ENCODE measurements around the gene ASAP2.
"Not testable (repeated sequence)": the region's sequence is repeated elsewhere in the genome, so short reads cannot be mapped to it uniquely, and the experiment has no call there.

ASAP2 gene

DNA sequence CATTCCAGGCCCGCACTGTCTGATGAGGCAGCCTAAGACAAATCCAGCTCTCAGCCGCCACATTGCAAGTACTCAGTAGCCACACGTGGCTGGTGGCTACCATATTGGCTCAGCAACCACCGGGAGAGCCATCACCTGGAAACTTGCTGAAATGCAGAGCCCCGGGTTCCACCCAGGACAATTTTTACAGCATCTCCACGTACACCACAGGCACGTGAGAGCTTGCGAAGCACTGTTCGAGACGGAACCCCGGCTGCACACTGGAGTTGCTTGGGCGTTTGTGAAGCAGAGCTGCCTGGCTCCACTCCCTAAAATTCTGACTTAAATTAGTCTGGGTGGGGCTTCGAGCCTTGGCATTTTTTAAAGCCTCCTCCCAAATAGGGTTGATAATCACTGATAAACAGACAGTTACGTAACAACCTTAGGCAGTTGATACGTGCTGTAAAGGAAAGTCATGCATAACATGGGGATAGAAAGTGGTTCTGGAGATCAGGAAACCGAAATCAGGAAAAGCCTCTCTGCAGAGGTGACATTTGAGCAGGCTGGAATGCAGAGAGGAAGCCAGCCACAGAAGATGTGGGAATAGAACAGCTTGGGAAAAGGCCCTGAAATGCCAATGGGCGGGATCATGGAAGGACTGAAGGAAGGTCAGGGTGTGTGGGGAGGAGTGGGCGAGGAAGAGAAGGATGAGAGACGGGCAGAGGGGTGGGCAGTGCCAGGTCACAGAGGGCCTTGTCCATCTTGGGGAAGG lies 6.2 kb downstream of the ASAP2 start:
- no peak for DNase-seq

DNA sequence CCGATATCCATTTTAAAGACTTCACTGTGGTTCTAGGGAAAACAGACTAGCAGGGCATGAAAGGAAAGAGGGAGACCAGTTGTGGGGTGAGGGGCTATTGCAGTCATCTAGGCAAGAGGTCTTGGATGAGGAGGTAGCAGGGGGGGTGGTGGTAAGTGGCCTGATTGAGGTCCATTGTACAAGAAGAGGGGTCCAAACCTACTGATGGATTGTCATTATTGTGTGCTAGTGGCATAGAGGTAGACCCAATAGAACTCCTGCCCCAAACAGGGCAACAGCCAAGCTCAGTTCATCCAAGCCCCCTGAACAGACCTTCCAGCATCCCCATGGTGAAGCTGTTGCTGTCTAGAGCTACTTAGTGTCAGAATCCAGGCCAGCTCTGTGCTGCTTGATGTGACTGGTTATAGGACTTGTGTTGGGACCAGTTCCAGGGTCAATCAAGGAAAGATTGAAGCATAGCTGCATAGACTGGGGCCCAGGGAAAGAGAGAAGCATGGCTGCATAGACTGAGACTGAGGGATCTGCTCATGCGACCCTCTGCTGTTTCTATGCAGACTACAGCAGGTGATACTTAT lies 7.0 kb downstream of the ASAP2 start:
- DNase-seq = no peak

DNA sequence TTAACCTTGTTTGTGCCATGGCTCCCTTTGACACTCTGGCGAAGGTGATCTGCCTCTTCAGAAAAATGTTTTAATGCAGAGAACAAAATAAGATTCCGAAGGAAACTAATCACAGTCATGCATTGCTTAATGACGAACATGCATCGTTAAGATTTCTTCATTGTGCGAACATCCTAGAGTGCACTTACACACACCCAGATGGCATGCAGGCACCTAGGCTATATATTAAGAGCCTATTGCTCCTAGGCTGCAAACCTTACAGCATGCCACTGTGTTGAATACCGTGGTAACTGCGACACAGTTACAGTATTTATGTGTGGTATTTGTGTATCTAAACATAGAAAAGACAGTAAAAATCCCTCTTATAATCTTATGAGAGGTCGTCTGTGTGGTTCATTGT lies 8.3 kb downstream of the ASAP2 start:
- DNase-seq = no peak

DNA sequence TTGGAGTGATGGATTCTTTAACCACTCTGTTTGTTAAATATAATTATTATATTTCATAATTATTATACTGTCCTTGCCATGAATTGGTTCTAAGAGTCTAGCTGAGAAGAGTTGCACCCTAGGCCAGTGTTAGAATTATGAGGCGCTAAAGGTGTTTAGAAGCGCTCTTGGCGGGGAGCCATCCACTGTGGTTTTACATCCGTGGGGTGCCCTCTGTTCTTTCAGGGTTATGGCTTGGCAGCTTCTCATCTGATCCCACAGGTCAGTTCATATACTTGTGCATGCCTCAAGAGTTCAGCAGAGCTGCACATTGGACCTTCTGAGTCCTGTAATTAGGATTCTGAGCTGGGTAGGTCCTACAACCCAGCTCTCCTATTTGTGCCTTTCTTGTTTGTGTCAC lies 9.1 kb downstream of the ASAP2 start:
- DNase-seq = no peak

DNA sequence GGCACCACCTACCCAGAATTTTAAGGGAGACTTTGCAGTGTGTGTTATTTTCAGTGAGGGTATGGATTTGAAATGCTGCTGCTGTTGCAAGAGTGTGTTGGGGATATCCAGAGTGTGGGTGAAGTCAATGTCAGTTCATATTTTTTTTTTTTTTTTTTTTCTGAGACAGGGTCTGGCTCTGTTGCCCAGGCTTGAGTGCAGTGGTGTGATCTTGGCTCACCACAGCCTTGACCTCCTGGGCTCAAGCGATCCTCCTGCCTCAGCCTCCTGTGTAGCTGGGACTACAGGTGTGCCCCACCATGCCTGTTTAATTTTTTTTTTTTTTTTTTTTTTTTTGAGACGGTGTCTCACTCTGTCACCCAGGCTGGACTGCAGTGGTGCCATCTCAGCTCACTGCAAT lies 9.5 kb downstream of the ASAP2 start:
- not testable (repeated sequence) for DNase-seq

DNA sequence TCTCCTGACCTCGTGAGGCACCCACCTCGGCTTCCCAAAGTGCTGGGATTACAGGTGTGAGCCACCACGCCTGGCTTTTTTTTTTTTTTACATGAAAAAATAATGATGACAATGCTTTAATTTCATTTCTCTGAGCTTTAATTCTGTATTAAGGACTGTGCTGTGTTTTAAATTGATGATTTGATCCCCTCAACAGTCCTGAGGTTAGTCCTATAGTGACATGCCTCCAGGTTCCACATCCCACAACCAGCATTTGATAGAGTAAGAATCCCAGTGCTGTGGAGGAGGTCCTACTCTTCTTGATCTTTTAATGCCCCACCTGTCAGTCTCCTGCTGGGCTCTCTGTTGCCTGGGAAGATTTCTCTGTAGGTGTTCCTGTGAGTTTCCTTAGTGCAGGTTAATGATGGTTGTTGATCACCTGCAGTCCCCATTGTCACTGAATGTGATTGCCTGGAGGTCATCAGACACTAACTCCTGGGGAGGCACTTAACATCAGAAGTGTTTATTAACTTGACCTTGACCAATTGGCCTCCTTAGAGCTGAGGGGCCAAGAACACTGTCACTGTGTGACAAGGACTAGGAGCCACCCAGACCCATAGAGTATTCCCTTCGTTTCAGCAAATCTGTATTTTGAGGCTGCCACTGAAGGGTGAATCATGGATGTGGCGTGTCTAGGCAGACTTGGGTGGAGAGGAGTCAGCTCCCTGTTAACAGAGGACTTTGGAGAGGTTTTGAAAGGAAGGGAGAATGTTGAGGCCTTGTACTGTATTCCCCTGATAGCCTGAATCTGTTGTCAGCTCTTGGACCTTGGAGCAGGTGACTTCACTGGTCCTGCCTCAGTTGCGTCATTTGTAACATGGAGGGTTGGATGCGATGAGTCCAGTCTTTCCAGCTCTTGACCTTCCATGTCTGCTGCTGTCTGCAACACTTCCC lies 11.5 kb downstream of the ASAP2 start:
- DNase-seq = no peak

DNA sequence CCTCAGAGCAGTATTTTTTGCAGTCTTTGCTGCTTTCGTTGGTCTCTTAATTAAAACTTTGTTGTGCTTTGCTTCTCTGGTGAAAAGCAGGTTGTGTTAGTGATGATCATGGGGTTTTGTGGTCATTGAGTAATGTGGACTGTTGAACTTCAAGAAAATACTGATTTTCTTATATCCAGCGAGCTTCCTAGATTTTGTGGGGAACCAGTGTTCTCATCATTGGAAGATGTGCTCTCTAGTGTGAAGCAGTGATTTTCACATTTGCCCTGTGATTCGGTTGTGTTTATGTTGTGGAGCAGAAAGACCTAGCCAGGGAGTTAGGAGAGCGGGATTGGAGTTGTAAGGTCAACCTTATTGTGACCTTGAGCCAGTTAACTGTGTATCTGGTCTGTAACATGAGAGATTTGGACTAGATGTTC lies 12.4 kb downstream of the ASAP2 start:
- DNase-seq = no peak

DNA sequence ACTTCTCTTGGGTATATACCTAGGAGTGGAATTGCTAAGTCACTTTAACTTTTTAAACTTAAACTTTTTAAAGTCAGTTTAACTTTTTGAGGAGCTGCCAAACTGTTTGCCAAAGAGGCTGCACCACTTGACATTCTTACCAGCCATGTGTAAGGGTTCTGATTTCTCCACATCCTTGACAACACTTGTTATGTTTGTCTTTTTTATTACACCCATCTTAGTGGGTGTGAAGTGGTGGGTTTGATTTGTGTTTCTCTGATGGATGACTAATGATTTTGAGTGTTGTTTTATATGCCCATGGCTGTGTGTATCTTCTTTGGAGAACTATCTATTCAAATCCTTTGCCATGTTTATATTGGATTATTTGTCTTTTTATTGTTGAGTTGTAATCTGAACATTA lies 13.6 kb downstream of the ASAP2 start:
- no peak for DNase-seq

DNA sequence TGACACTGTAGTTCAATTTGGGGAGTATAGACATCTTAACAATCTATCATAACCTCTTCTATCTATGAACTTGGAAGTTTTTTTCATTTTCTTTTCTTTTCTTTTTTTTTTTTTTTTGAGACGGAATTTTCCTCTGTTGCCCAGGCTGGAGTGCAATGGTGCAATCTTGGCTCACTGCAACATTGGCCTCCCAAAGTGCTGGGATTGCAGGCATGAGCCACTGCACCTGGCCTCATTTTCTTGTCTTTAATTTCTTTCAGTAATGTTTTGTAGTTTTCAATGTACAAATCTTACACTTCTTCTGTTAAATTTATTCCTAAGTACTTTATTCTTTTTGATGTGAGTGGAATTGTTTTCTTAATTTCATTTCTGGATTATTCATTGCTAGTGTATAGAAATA lies 14.6 kb downstream of the ASAP2 start:
- no peak for DNase-seq

DNA sequence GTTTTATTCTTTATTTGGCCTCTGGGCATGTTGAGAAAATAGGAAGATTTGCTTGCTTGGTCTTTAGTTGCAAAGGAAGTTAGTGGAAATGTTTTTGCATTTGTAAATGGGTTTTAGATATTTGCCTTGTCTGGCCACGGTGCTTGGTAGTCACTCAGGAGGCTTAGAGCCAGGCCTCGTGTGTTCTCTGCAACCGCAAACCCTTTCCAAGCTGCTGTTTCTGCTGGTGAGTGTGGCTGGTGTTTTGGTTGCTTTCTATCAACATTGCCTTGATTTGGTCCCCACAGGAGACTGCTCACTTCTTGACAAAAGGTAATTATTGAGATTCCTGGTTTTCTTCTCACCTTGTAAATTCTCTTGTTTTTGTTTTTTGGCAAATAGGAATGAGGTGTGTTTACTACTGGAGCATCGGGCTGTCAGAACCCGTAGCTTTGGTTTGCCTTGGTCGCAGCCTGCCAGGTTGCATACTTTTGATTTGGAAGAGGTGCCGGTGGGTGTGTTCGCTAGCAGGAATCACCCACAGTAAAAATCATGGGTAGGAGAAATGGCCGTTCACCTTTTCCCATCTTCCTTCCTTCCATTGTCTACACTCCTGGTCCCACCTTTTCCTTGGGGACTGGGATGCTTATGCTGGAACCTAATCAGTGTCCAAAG lies 15.8 kb downstream of the ASAP2 start:
- no peak for DNase-seq

DNA sequence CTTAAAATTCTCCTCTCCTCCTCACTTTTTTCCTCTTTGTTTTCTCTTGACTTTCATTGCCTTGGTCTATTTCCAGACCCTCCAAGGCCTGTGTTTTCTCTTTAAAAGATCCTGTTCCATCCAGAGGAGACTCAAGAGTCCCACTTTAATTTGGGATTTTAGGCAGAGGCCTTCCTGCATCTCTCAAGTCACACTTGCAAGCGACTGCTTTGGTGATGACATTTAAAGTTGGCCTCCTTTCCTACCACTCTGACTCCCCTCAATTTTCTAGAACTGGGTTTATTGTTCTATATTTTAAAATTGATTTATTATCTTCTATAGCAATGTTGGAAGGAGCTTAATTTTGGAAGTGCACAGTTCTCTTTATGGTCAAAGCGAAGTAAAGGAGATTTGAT lies 16.3 kb downstream of the ASAP2 start:
- no peak for DNase-seq

DNA sequence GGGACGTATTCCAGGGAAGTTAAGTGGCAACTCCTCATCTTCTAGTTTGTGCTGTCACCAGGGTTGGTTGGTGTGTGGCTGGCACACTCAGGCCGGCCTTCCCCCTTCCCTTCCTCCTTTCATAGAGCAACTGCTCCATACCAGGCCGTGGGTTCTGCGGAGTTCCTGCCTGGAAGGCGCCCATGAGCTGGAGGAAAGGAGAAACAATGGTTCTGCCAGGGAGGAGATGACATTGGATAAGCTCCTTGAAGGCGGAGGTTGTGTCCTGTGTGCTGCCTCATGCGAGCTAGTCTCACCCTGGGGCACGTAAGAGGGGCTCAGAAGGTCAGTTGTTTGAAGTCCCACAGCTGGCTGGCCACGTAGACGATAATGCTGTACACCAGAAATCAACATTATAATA lies 19.2 kb downstream of the ASAP2 start:
- DNase-seq = no peak

DNA sequence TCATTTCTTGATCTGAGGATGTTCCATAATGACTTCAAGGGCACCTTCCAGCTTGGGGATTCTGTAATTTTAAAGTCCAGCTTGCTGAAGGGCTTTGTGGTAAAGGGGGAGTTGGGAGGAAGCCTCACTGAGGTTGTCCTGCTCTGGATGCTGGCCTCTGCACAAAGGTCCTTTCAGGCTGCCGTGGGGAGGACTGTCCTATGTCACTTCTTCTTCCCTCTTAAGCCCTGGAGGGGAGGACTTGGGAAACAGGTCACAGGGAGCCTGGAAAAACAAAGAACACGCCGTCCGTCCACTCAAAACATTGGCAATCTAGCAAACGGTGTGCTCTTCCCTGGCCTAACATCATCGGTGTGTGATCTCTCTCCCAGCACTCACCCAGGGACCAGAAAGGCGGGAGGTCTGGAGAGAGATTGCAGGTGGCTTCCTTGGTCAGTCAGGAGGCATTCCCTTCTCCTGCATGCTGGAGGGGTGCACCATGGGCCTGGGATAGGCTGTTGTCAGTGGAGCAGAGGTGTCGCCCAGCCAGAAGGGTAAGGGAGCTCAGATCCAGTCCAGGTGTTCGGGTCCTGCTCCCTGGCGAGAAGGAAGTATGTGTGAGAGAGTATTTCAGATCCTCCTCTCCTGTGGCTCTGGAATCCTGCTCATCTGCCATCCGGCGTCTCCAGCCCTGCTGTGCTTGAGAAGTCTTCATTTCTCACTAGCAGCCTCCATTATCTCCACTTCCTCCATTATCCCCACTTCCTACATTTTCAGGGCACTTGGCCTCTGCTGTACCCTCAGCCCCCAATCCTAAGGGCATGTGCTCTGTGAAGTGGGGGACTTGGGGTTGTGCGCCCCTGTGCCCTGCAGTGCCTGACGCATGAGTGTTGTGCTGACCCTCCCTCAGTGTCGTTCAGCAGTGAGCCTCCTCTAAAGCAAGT lies 20.1 kb downstream of the ASAP2 start:
- no peak for DNase-seq

DNA sequence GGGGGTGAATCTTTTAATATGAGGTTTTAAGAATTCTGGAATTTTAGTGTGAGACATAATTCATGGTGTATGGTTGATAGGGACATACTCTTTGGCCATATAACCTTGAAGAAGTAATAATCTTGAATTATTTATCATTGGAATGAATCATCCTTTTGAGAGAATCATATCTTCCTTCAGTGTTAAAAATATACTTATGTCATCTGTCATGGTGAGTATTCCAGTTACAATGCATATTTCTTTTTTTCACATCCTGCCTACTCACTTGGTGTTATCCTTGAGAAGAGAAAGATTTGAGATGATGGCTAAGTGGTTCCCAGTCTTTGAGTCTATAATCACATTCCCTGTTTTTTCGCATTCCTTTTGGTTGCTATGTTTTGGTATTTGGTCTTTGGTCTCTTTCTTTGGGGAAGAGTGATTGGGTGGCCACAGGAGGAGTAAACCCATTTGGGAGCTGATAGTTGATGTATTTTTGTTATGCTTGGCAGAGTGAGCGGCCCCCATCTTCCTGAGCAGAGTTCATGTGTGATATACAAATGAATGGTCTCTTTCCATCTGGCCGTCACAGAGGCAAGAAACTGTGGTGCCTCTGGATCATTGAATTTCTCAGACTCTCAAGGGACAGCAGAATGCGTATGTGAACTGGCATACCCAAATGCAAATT lies 21.6 kb downstream of the ASAP2 start:
- DNase-seq = no peak

DNA sequence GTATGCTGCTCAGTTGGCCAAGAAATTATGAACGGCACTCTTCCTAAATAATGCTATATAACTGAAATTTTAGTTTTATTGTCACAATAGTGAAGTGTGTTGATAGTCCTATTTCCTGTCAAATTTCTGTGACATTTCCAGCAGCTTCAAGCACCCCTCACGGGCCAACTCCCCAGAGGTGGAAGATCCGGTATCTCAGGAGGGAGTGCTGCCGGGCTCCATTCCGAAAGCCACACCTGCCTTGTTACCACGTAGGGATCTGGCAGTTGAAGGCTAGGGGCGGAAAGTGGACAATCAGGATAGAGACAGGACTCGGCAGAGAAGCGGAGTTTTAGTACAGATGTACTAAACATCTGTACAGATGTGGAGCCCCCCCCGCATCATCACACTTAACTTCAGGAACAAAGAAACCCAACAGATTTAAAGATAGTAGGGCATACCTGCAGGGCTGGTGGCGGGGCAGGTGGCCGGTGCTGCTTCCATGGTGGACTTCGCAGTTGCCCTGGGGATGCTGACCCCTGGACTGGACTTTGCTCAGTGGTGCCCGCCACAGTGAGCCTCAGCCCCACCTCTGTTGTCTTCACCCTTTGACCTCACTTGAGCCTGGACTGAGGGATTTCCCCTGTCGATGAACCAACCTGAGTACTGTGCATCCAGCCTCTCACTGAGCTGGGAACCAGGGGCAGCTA lies 22.3 kb downstream of the ASAP2 start:
- no peak for DNase-seq

DNA sequence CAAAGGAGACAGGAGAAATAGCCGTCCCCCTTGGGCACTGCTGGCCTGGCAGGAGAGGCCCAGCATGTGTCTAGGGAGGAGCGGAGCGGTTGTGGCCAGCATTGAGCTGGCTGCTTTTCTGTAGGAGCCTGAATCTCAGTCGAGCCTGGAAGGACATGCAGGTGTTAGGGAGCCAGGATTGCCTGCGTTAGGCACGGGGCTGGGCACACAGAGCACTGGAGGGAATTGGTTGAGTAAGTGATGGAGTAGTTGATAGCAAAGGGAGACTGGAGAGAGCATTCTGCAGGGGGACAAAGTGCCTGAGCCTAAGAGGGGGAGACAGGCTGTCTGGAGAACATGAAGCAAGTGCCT lies 22.8 kb downstream of the ASAP2 start:
- DNase-seq = no peak

DNA sequence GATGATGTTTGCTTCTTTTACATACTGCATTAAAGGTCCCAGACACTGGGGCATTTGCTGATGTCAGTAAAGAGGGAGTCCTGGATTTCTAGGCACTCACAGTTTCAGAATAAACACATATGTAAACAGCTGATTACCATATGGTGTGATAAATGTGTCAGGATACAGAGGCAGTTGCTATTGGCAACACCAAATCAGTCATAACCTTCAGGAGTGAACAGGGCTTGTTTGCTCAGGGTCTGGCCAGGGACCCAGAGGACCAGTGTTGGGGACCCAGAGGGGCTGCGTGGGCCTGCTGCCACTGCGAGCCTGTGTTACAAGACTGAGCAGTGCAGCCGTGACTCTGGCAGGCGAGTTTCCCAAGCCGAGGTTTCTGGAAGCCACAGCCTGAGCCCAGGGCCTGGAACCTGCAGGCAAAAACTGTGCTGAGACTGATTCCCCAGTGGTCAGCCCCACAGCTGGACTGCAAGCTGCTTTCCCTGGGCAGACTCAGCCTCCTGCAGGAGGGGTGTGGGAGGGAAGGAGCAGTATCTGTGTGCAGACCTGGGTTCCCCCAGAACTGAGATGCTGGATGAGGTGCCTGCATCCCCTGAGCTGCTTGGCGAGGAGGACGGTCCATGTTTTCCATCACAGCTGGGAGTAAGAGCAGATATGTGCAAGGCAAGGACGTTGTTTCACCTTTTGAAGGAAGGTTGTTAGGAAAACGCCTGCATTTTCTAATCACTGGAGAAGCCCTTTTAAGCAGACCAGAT lies 23.6 kb downstream of the ASAP2 start:
- DNase-seq = no peak

DNA sequence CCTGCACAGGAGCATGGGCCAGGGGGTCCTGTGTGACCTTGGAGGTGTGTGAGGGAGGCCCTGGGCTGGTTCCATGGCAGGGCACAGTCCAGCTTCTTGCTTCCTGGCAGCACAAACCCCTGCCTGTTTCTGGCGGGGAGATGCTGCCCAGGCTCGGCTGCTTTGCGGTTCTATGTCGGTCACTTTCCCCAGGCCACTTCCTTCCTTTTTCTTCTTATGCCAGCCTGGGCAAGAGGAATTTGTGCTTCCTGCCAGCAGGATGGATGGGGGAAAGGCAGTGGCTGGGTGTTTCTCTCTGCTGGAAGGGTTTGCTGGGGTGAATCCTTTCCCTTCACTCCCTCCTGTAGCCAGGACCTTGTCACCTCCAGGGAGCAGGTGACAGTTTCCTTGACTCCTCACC lies 24.3 kb downstream of the ASAP2 start:
- DNase-seq = no peak

DNA sequence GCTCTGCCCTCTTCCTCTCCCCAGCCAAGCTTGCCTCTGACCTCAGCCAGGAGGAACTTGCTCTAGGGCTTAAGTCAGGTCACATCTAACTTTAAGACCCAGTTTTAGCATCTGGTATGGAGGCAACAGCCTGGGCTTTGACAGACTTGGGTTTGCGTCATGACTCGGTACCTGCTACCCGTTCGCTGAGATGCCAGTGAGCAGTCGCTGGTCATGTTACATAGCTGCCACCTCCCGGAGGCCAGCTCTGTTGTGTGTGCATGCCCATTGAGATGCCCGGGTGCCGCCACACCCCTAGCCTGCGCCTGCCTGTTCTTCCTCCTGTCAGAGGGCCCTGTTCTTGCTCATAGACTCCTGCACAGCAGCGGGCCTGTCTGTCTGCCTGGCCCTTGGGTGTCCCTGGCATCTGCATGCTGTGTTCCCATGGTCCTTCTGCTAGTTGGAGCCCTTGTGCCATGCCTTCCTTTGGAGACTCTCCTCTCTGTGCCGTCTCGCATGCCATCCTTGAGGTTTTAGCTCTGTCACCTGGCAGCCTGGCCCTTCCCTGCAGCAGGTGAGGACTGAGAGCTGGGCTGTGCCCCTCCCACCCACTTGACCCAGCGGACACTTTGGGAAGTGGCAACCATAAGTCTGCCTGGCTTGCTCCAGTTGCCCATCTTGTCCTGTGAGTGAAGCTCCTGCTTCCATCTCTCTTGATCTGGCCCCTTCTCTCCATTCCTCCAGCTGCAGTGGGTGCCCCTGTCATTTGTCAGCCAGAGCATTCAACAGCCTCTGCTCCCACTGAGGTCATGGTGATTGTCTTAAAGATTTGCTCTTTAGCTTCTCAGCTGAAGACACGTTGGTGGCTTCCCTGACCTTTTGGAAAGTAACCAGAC lies 24.9 kb downstream of the ASAP2 start:
- no peak for DNase-seq

DNA sequence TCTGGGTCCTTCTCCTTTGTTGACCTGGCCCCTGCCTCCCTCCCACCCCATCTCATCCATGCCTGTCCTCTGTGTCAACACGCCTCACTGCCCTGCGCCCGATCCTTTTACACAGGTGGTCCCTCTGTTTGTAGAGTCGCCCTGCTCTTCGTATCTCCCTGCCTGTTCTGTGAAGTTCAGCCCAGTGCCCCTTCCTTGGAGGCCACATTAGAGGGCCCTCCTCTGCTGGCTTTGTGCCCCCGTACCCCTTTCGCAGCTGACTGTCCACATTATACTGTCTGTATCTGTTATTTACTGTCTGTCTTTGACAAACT lies 25.5 kb downstream of the ASAP2 start:
- no peak for DNase-seq
